Stomach (tissue), 9 donors: Measurements from ENCODE around the gene C1orf52. TPM values are rescaled to one million over a fixed set of nuclear protein-coding genes. Genes with fewer than 3 reads are reported as not detected.

Source experiments
- DNase-seq, 2 donors: peaks; one replicate each; pipeline versions ENCODE4 v3.0.0 to v3.0.0-alpha.2; 2013 to 2019
- H3K27ac ChIP-seq, 5 donors: fragments of 200-600 bp in 4 of 5; sonication (generic) in 4 of 5; one replicate each; pipeline ENCODE4 v1.5.1; 2013 to 2019; ENCODE audit warnings: mild to moderate bottlenecking in 1 of 5, moderate library complexity in 1 of 5
- H3K27me3 ChIP-seq, 3 donors: fragments of 200-600 bp; sonication (generic); one replicate each; pipeline ENCODE4 v1.5.1; 2017 to 2019; ENCODE audit warnings: mixed run types in 1 of 3
- H3K36me3 ChIP-seq, 4 donors: fragments of 200-600 bp; sonication (generic); 1 replicate in 3 of 4; 2 replicates in 1 of 4; pipeline ENCODE4 v1.5.1; 2016 to 2019
- H3K4me1 ChIP-seq, 4 donors: fragments of 200-600 bp; sonication (generic); one replicate each; pipeline ENCODE4 v1.5.1; 2016 to 2019
- H3K4me3 ChIP-seq, 4 donors: fragments of 200-600 bp; sonication (generic) in 3 of 4; one replicate each; pipeline ENCODE4 v1.5.1; 2016 to 2019; ENCODE audit warnings: mild to moderate bottlenecking in 1 of 4
- H3K9me3 ChIP-seq, 4 donors: fragments of 200-600 bp; sonication (generic); one replicate each; pipeline ENCODE4 v1.5.1; 2016 to 2019
- CTCF ChIP-seq, 7 experiments: fragments of 450-650 bp in 4 of 7; fragments of 200-600 bp in 3 of 7; sonication (generic) in 3 of 7; IDR thresholded peaks; one replicate each; pipeline ENCODE4 v1.5.1; 2016 to 2019; ENCODE audit warnings: antibody characterized with exemption in 7 of 7, control low read depth in 2 of 7, mild to moderate bottlenecking in 1 of 7
- EP300 ChIP-seq: sonication (generic); formaldehyde crosslinking; IDR thresholded peaks from one replicate; pipeline ENCODE4 v1.6.1; 2017; ENCODE audit warnings: antibody characterized with exemption
- POLR2A ChIP-seq, 4 donors: fragments of 450-650 bp; IDR thresholded peaks; one replicate each; pipeline ENCODE4 v1.6.1; 2016; ENCODE audit warnings: antibody characterized with exemption in 4 of 4, control low read depth in 2 of 4, mild to moderate bottlenecking in 1 of 4, moderate library complexity in 1 of 4
- POLR2AphosphoS5 ChIP-seq, 3 donors: sonication (generic); formaldehyde crosslinking; IDR thresholded peaks; one replicate each; pipeline ENCODE4 v1.6.1; 2016; ENCODE audit warnings: antibody characterized with exemption in 3 of 3
- WGBS, 5 donors: extraction: QIAGEN DNeasy Blood & Tissue Kit in 3 of 5; methylation state at CpG; one replicate each; pipeline versions ENCODE4 v1.1.5 to v1.1.7; 2013 to 2018; 5-methylcytosine and 5-hydroxymethylcytosine counted together
- intact Hi-C: fragments of 100-400 bp; cut with DNase I; formaldehyde crosslinking; loops from one replicate; pipeline ENCODE4 v1.15.1; 2023; ENCODE audit warnings: low total_unique reads
- polyA plus RNA-seq, 3 donors: library from polyadenylated mRNA; stranded (reverse); fragments of 200-250 nt; gene quantifications; one replicate each; pipeline ENCODE4 v1.2.3, GENCODE V29; 2013
- total RNA-seq, 5 donors: library from RNA; depleted of rRNA; stranded (reverse); fragments of >200 nt; gene quantifications; one replicate each; pipeline versions ENCODE4 v1.1.0 to v1.2.3, GENCODE V29; 2014 to 2016
- donor health status: healthy with polysubstance abuse.
- donor health status: Bipolar disorder and iron deficiency.
- donor health status: healthy.

C1orf52 gene
- total and polyA plus RNA-seq, 8 donors: 5.8 to 39.3 (median 14.4) TPM

DNA sequence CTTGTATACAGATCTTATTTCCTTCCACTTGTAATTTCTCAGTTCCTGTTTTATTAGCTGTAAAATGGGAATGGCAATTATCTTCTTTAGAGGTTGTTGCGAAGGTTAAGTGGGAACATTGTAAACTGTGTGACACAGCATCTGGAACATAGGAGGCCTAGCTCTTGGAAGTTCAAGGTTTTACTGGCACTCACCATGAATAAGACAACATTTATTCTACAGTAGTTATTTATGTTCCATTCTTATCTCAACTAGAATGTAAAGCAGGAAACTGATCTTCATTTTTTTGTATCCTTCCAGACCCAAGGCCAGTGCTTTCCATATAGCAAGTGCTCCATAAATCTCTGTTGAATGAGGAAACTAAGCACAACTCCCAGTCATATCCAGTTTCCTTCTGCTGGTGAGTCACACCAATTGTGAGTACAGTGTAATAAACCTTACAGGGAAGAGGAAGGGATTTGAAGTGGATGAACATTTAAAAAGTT lies 15.5 kb upstream of the C1orf52 start:
- peaks cover 8 to 77% (median 50%) of the 10 kb centered on the region in 4 donors for H3K4me1 ChIP-seq

GRCh38 chr1:85273397-85273796 lies 13.9 kb upstream of the C1orf52 start:
- DNase-seq: no peak
- TF ChIP-seq POLR2A (IDR thresholded peaks at IDR 0.05) (no peak), EP300 (no peak), POLR2AphosphoS5 (IDR thresholded peaks at IDR 0.05) (no peak), CTCF (IDR thresholded peaks at IDR 0.05) (no peak)
- Histone ChIP-seq H3K36me3 (peaks cover 17 to 38% (median 29%) of the 10 kb centered on the region in 4 donors), H3K9me3 (no peaks in the 10 kb centered on the region), H3K27ac (no peak overlapping the region), H3K4me3 (peak overlapping the region in 1 of 4 donors; percentile 69), H3K27me3 (no peaks in the 10 kb centered on the region), H3K4me1 (peaks cover 8 to 80% (median 53%) of the 10 kb centered on the region in 4 donors)
- intact Hi-C loops: no loop called here

More for the DNA sequence above, 15.5 kb upstream of the C1orf52 start:
- WGBS, 5 donors: 26 to 52% (median 35%) methylated on average over 1 of the region's 1 CpG
- Histone ChIP-seq H3K36me3 (peaks cover 5 to 22% (median 13%) of the 10 kb centered on the region in 4 donors), H3K9me3 (no peaks in the 10 kb centered on the region), H3K4me3 (peak overlapping the region; percentile 47 to 70 (median 68)), H3K27ac (peak overlapping the region in 4 of 5 donors; percentile 91 to 99 (median 96)), H3K27me3 (no peaks in the 10 kb centered on the region)
- DNase-seq: peak in 1 of 2 donors; percentile 81
- intact Hi-C loops: no loop called here
- TF ChIP-seq POLR2A (IDR thresholded peaks at IDR 0.05) (no peak), CTCF (IDR thresholded peaks at IDR 0.05) (no peak), EP300 (no peak), POLR2AphosphoS5 (IDR thresholded peaks at IDR 0.05) (peak in 2 of 3 donors; percentile 79 to 86)

DNA sequence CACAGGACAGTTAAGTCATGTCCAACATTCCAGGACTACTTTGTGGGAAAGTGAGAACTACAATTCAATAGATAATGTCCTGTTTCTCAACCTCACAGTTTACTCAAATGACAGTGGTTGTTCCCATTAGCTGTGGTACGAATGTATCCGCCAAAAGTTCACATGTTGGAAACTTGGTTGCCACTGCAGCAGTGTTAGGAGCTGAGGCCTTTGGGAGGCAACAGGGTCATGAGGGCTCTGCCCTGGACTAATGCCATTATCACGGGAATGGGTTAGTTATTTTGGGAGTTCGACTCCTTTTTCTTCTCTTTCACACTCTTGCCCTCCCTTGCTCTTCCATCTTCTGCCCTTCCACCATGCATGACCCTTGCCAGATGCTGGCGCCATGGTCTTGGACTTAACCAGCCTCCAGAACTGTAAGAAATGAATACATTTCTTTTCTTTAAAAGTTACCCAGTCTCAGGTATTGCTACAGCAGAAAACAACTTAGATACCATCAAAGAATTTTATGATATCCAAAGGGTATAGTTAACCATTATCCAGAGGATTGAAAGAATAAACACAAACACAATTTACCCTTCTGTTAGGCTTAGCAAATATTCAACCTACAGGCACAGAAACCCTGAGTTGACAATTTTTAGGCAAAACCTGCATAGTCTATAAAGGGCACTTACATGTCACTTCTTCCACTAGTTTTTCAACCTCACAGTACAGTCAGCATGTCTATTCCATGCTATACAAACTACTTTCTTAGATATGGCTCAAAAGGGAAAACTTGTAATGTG lies 9.5 kb upstream of the C1orf52 start:
- intact Hi-C loops: no loop called here
- Histone ChIP-seq H3K27ac (no peak overlapping the region), H3K4me3 (no peak overlapping the region), H3K9me3 (no peaks in the 10 kb centered on the region), H3K36me3 (peaks cover 27 to 76% (median 67%) of the 10 kb centered on the region in 4 donors), H3K4me1 (peaks cover 8 to 64% (median 37%) of the 10 kb centered on the region in 4 donors), H3K27me3 (no peaks in the 10 kb centered on the region)
- DNase-seq: no peak
- WGBS, 5 donors: 83 to 91% (median 86%) methylated on average over 5 of the region's 5 CpGs
- TF ChIP-seq CTCF (IDR thresholded peaks at IDR 0.05) (no peak), EP300 (no peak), POLR2AphosphoS5 (IDR thresholded peaks at IDR 0.05) (no peak), POLR2A (IDR thresholded peaks at IDR 0.05) (no peak)

GRCh38 chr1:85267313-85267712 lies 7.9 kb upstream of the C1orf52 start:
- H3K27ac ChIP-seq: no peak overlapping the region
- TF ChIP-seq POLR2AphosphoS5 (IDR thresholded peaks at IDR 0.05) (no peak), EP300 (no peak), POLR2A (IDR thresholded peaks at IDR 0.05) (no peak), CTCF (IDR thresholded peaks at IDR 0.05) (no peak)
- 83 to 98% (median 95%) methylated on average over 2 of the region's 2 CpGs for WGBS, 5 donors
- H3K4me1 ChIP-seq: peaks cover 6 to 56% (median 26%) of the 10 kb centered on the region in 4 donors
- intact Hi-C loops: no loop called here
- H3K36me3 ChIP-seq: peaks cover 27 to 69% (median 65%) of the 10 kb centered on the region in 4 donors
- no peaks in the 10 kb centered on the region for H3K9me3 ChIP-seq
- no peak for DNase-seq
- H3K27me3 ChIP-seq: no peaks in the 10 kb centered on the region
- no peak overlapping the region for H3K4me3 ChIP-seq
